Keratinocyte (primary cell): ENCODE measurements around the gene COQ4. TPM values are rescaled to one million over a fixed set of nuclear protein-coding genes. Genes with fewer than 3 reads are reported as not detected.

Experiments used
- DNase-seq: peaks from one replicate; pipeline ENCODE4 v3.0.0-alpha.2; 2011; ENCODE audit warnings: low read depth, missing footprints, low spot score
- FAIRE-seq: peaks from 2 replicates; lab custom pipeline; 2011; peaks lifted over from hg19 to GRCh38; lab: Jason Lieb, UNC
- H2AFZ ChIP-seq: 2 replicates; pipeline ENCODE4 v1.6.0; 2012; ENCODE audit warnings: low read length, control low read depth, inconsistent platforms; ENCODE audit not compliant: control insufficient read depth
- H3K27ac ChIP-seq: 2 replicates; pipeline ENCODE4 v1.5.1; 2011; ENCODE audit warnings: low read length; ENCODE audit not compliant: control insufficient read depth, insufficient read depth
- H3K27me3 ChIP-seq: 3 replicates; pipeline ENCODE4 v1.6.0; 2011; ENCODE audit warnings: low read length; ENCODE audit not compliant: control insufficient read depth, insufficient read depth; ENCODE audit errors: extremely low read depth
- H3K36me3 ChIP-seq, 2 experiments: 2 replicates in 1 of 2; 3 replicates in 1 of 2; pipeline ENCODE4 v1.5.1; 2011; ENCODE audit warnings: low read length in 2 of 2, mild to moderate bottlenecking in 1 of 2; ENCODE audit not compliant: control insufficient read depth in 2 of 2, insufficient read depth in 2 of 2; ENCODE audit errors: extremely low read depth in 1 of 2
- H3K4me1 ChIP-seq: 3 replicates; pipeline ENCODE4 v1.5.1; 2011; ENCODE audit warnings: low read length; ENCODE audit not compliant: control insufficient read depth, insufficient read depth; ENCODE audit errors: extremely low read depth
- H3K4me2 ChIP-seq: 3 replicates; pipeline ENCODE4 v1.6.0; 2011; ENCODE audit warnings: low read depth, low read length; ENCODE audit not compliant: control insufficient read depth, insufficient read depth; ENCODE audit errors: extremely low read depth
- H3K4me3 ChIP-seq, 3 experiments: fragments of 200-600 bp in 1 of 3; sonication (generic) in 1 of 3; 2 replicates in 2 of 3; 3 replicates in 1 of 3; pipeline ENCODE4 v1.5.1; 2011 to 2016; ENCODE audit warnings: low read length in 3 of 3, mild to moderate bottlenecking in 3 of 3, control low read depth in 2 of 3, inconsistent platforms in 1 of 3, low read depth in 1 of 3, mixed read lengths in 1 of 3, mixed run types in 1 of 3, moderate library complexity in 1 of 3; ENCODE audit not compliant: control insufficient read depth in 2 of 3, insufficient read depth in 2 of 3; ENCODE audit errors: extremely low read depth in 1 of 3
- H3K79me2 ChIP-seq: 2 replicates; pipeline ENCODE4 v1.6.0; 2012; ENCODE audit warnings: low read length; ENCODE audit not compliant: control insufficient read depth, insufficient read depth
- H3K9ac ChIP-seq: 3 replicates; pipeline ENCODE4 v1.6.0; 2011; ENCODE audit warnings: low read length; ENCODE audit not compliant: control insufficient read depth, insufficient read depth; ENCODE audit errors: extremely low read depth
- H3K9me1 ChIP-seq: 3 replicates; pipeline ENCODE4 v1.6.0; 2011; ENCODE audit warnings: low read length; ENCODE audit not compliant: control insufficient read depth, insufficient read depth; ENCODE audit errors: extremely low read depth
- H3K9me3 ChIP-seq: 2 replicates; pipeline ENCODE4 v1.5.1; 2012; ENCODE audit warnings: low read depth, low read length; ENCODE audit not compliant: control insufficient read depth
- H4K20me1 ChIP-seq: 3 replicates; pipeline ENCODE4 v1.6.0; 2011; ENCODE audit warnings: low read length; ENCODE audit not compliant: control insufficient read depth, insufficient read depth; ENCODE audit errors: extremely low read depth
- CTCF ChIP-seq, 3 experiments: IDR thresholded peaks in 1 of 3; conservative IDR thresholded peaks in 1 of 3; optimal IDR thresholded peaks in 1 of 3; 2 replicates in 2 of 3; 3 replicates in 1 of 3; pipeline versions ENCODE3 to v1.5.1; 2011; ENCODE audit warnings: low read length in 3 of 3, mild to moderate bottlenecking in 3 of 3, moderate library complexity in 2 of 3, control low read depth in 1 of 3, inconsistent platforms in 1 of 3; ENCODE audit not compliant: insufficient read depth in 2 of 3; ENCODE audit errors: extremely low read depth in 1 of 3
- EZH2 ChIP-seq: IDR thresholded peaks from one replicate; pipeline ENCODE4 v1.6.1; 2012; ENCODE audit warnings: inconsistent platforms, mild to moderate bottlenecking, low read length, moderate library complexity
- dilution Hi-C: fragments of 300-500 bp; cut with MboI; formaldehyde crosslinking; loops from one replicate; pipeline ENCODE4 v1.7.0; 2020; ENCODE audit warnings: low sequenced_read_pairs; ENCODE audit not compliant: extremely low pct_ligation_motif_present
- polyA plus RNA-seq, 5 experiments: library from polyadenylated mRNA; depleted of rRNA in 3 of 5; stranded (reverse) in 3 of 5; stranded (forward) in 1 of 5; unstranded in 1 of 5; fragments of >200 nt; gene quantifications; 1 replicate in 1 of 5; 2 replicates in 3 of 5; 3 replicates in 1 of 5; pipeline versions ENCODE4 v1.2.1 to v1.2.3, GENCODE V29; 2011 to 2012; ENCODE audit warnings: missing spikeins in 2 of 5, low read depth in 1 of 5, low replicate concordance in 1 of 5

COQ4 gene
- polyA plus RNA-seq, 1 donor (not counting 4 experiments of a cell fraction or from before 2014, with no cell fraction given) = 32.6 TPM

GRCh38 chr9:128298535-128299482 lies 23.8 kb upstream of the COQ4 start:
- Histone ChIP-seq H3K9ac (no peak overlapping the region), H3K4me1 (peaks cover 8% of the 10 kb centered on the region), H4K20me1 (no peaks in the 10 kb centered on the region), H3K4me3 (no peak overlapping the region), H3K79me2 (no peaks in the 10 kb centered on the region), H2AFZ (no peak overlapping the region), H3K4me2 (no peak overlapping the region), H3K27me3 (no peaks in the 10 kb centered on the region), H3K9me3 (no peaks in the 10 kb centered on the region), H3K9me1 (no peaks in the 10 kb centered on the region), H3K36me3 (no peaks in the 10 kb centered on the region), H3K27ac (no peak overlapping the region)
- DNase-seq = no peak
- dilution Hi-C loops = no loop called here
- FAIRE-seq = no peak
- TF ChIP-seq CTCF (optimal IDR thresholded peaks at IDR 0.05 in 1 of 3, IDR thresholded peaks at IDR 0.05 in 1 of 3, conservative IDR thresholded peaks at IDR 0.05 in 1 of 3; ENCODE audit: extremely low read depth in 1 of 3, insufficient read depth in 2 of 3, low read length in 3 of 3) (no peak), EZH2 (no peak)

GRCh38 chr9:128304136-128304970 lies 18.3 kb upstream of the COQ4 start:
- no peaks in the 10 kb centered on the region for H3K9me1 ChIP-seq
- FAIRE-seq (no peak), DNase-seq (no peak)
- H3K36me3 ChIP-seq = peaks cover 0 to 1% of the 10 kb centered on the region in 2 experiments
- H3K4me3 ChIP-seq = no peak overlapping the region
- H3K9me3 ChIP-seq = no peaks in the 10 kb centered on the region
- TF ChIP-seq EZH2 = no peak
- no peak for TF ChIP-seq CTCF (optimal IDR thresholded peaks at IDR 0.05 in 1 of 3, IDR thresholded peaks at IDR 0.05 in 1 of 3, conservative IDR thresholded peaks at IDR 0.05 in 1 of 3; ENCODE audit: extremely low read depth in 1 of 3, insufficient read depth in 2 of 3, low read length in 3 of 3)
- H3K79me2 ChIP-seq = no peaks in the 10 kb centered on the region
- H3K27me3 ChIP-seq = no peaks in the 10 kb centered on the region
- H3K4me1 ChIP-seq = peaks cover 23% of the 10 kb centered on the region
- no peak overlapping the region for H3K9ac ChIP-seq
- dilution Hi-C loops = no loop called here
- no peak overlapping the region for H3K4me2 ChIP-seq
- no peak overlapping the region for H3K27ac ChIP-seq
- no peaks in the 10 kb centered on the region for H4K20me1 ChIP-seq
- H2AFZ ChIP-seq = no peak overlapping the region
